HepG2 (cell line): ENCODE data around the gene MPI. TPM values are rescaled to one million over a fixed set of nuclear protein-coding genes. Genes with fewer than 3 reads are reported as not detected.

Source experiments
- ATAC-seq: fragments of 200-7000 bp; cut with Tn5 transposase; 3 replicates; pipeline ENCODE4 v1.9.1; 2020; ENCODE audit warnings: mild to moderate bottlenecking, moderate library complexity
- BruUV-seq: library from RNA; stranded (reverse); fragments of 400-500 nt; replicated peaks from 2 replicates; lab custom pipeline; 2021; lab: Mats Ljungman, UMichigan
- CTCF ChIA-PET: fragments of 300-600 bp; formaldehyde crosslinking; extraction: SDS; loops from one replicate; lab custom pipeline; 2021; ENCODE audit warnings: low total read pairs, inconsistent platforms, low intra/inter-chr PET ratio; lab: Yijun Ruan, JAX
- POLR2A ChIA-PET: fragments of 350-600 bp; sonication (Branson Sonifier 250); formaldehyde crosslinking; loops from one replicate; lab custom pipeline; 2020; ENCODE audit warnings: antibody characterized with exemption, inconsistent platforms; lab: Yijun Ruan, JAX
- DNase-seq: peaks from one replicate; pipeline ENCODE4 v3.0.0-alpha.2; 2015; ENCODE audit warnings: low spot score
- FAIRE-seq: peaks from 3 replicates; lab custom pipeline; 2011; peaks lifted over from hg19 to GRCh38; lab: Jason Lieb, UNC
- H2AFZ ChIP-seq: one replicate; pipeline ENCODE4 v1.6.1; 2011; ENCODE audit warnings: low read length, inconsistent platforms
- H3K27ac ChIP-seq: fragments of 300-600 bp; 3 replicates; pipeline ENCODE4 v1.8.0; 2011; ENCODE audit warnings: mixed run types, mild to moderate bottlenecking, mixed read lengths, low read length, inconsistent platforms; ENCODE audit not compliant: insufficient read depth; ENCODE audit errors: extremely low read length
- H3K27me3 ChIP-seq, 2 experiments: fragments of 200-600 bp in 1 of 2; 2 replicates in 1 of 2; 3 replicates in 1 of 2; pipeline versions ENCODE4 v1.6.0 to v1.8.0; 2011; ENCODE audit warnings: low read length in 2 of 2, mild to moderate bottlenecking in 2 of 2, moderate library complexity in 2 of 2, inconsistent platforms in 1 of 2; ENCODE audit not compliant: insufficient read depth in 2 of 2, control insufficient read depth in 1 of 2
- H3K36me3 ChIP-seq, 2 experiments: fragments of 200-600 bp in 1 of 2; replicated peaks in 1 of 2; 2 replicates in 1 of 2; 3 replicates in 1 of 2; pipeline versions ENCODE4 v1.5.1 to v1.8.0; 2011; ENCODE audit warnings: low read length in 2 of 2, inconsistent platforms in 1 of 2; ENCODE audit not compliant: insufficient read depth in 2 of 2, control insufficient read depth in 1 of 2
- H3K4me1 ChIP-seq: 2 replicates; pipeline ENCODE4 v1.5.1; 2012; ENCODE audit warnings: low read length, inconsistent platforms; ENCODE audit not compliant: insufficient read depth
- H3K4me2 ChIP-seq: 2 replicates; pipeline ENCODE4 v1.6.0; 2011; ENCODE audit warnings: low read depth, low read length, inconsistent platforms
- H3K4me3 ChIP-seq, 3 experiments: fragments of 200-600 bp in 1 of 3; sonication (generic), shearing (Covaris generic) in 1 of 3; replicated peaks in 1 of 3; 2 replicates each; pipeline ENCODE4 v1.5.1; 2011 to 2016; ENCODE audit warnings: low read length in 3 of 3, inconsistent platforms in 2 of 3, low read depth in 2 of 3, mild to moderate bottlenecking in 2 of 3, control low read depth in 1 of 3, mixed read lengths in 1 of 3; ENCODE audit not compliant: insufficient read depth in 1 of 3
- H3K79me2 ChIP-seq: one replicate; pipeline ENCODE4 v1.6.1; 2011; ENCODE audit warnings: low read length, inconsistent platforms; ENCODE audit not compliant: insufficient read depth
- H3K9ac ChIP-seq: 2 replicates; pipeline ENCODE4 v1.6.0; 2011; ENCODE audit warnings: mild to moderate bottlenecking, low read depth, low read length, inconsistent platforms; ENCODE audit not compliant: insufficient read depth
- H3K9me3 ChIP-seq: 2 replicates; pipeline ENCODE4 v1.5.1; 2012; ENCODE audit warnings: mild to moderate bottlenecking, low read length
- H4K20me1 ChIP-seq: 2 replicates; pipeline ENCODE4 v1.6.0; 2011; ENCODE audit warnings: inconsistent platforms, mild to moderate bottlenecking, low read length, moderate library complexity; ENCODE audit not compliant: insufficient read depth
- CENPBD1 ChIP-seq: sonication (generic); formaldehyde crosslinking; IDR thresholded peaks from 2 replicates; pipeline ENCODE4 v1.8.0; 2022; ENCODE audit warnings: missing genetic modification reagents, low read depth, mild to moderate bottlenecking, borderline replicate concordance
- GATAD2A ChIP-seq: IDR thresholded peaks from 2 replicates; pipeline ENCODE4 v1.6.1; 2016
- GPN1 ChIP-seq: sonication (generic); formaldehyde crosslinking; IDR thresholded peaks from 2 replicates; pipeline ENCODE4 v1.5.1; 2020; ENCODE audit warnings: missing genetic modification reagents, borderline replicate concordance
- GTF3A ChIP-seq: sonication (generic); formaldehyde crosslinking; conservative IDR thresholded peaks from 2 replicates; pipeline ENCODE4 v1.4.0; 2020; ENCODE audit warnings: mild to moderate bottlenecking, missing genetic modification reagents
- KDM5A ChIP-seq: fragments of 200-600 bp; sonication (generic); IDR thresholded peaks from 2 replicates; pipeline ENCODE4 v1.7.0; 2018; ENCODE audit warnings: antibody characterized with exemption, mild to moderate bottlenecking, low read length, borderline replicate concordance
- NFKB2 ChIP-seq: sonication (generic); formaldehyde crosslinking; IDR thresholded peaks from 2 replicates; pipeline ENCODE4 v1.4.0; 2020; ENCODE audit warnings: missing genetic modification reagents, borderline replicate concordance
- PHF20 ChIP-seq: sonication (generic); formaldehyde crosslinking; IDR thresholded peaks from 2 replicates; pipeline ENCODE4 v1.5.0; 2020; ENCODE audit warnings: mild to moderate bottlenecking, missing genetic modification reagents
- REXO4 ChIP-seq: sonication (generic); formaldehyde crosslinking; IDR thresholded peaks from 2 replicates; pipeline ENCODE4 v1.8.0; 2022; ENCODE audit warnings: missing genetic modification reagents, mild to moderate bottlenecking, borderline replicate concordance
- SMAD9 ChIP-seq: sonication (generic); formaldehyde crosslinking; IDR thresholded peaks from 2 replicates; pipeline ENCODE4 v1.5.1; 2020; ENCODE audit warnings: mild to moderate bottlenecking, missing genetic modification reagents
- SOX5 ChIP-seq: IDR thresholded peaks from 2 replicates; pipeline ENCODE4 v1.6.1; 2016; ENCODE audit warnings: borderline replicate concordance
- THAP8 ChIP-seq: sonication (generic); formaldehyde crosslinking; IDR thresholded peaks from 2 replicates; pipeline ENCODE4 v1.5.1; 2020; ENCODE audit warnings: missing genetic modification reagents, mild to moderate bottlenecking, borderline replicate concordance
- TRIM22 ChIP-seq: fragments of 450-650 bp; IDR thresholded peaks from 2 replicates; pipeline ENCODE4 v1.6.1; 2017
- XBP1 ChIP-seq: sonication (generic); formaldehyde crosslinking; IDR thresholded peaks from 2 replicates; pipeline ENCODE4 v1.5.0; 2020; ENCODE audit warnings: missing genetic modification reagents
- ZNF136 ChIP-seq: sonication (generic); formaldehyde crosslinking; IDR thresholded peaks from 2 replicates; pipeline ENCODE4 v1.8.1; 2022; ENCODE audit warnings: low read depth, mild to moderate bottlenecking, moderate library complexity, missing genetic modification reagents
- ZNF574 ChIP-seq: sonication (generic); formaldehyde crosslinking; IDR thresholded peaks from 2 replicates; pipeline ENCODE4 v1.4.0; 2020; ENCODE audit warnings: missing genetic modification reagents
- WGBS: methylation state at CpG from one replicate; pipeline ENCODE4 v1.1.6; 2017; ENCODE audit warnings: low lambda C conversion rate; 5-methylcytosine and 5-hydroxymethylcytosine counted together
- in situ Hi-C: cut with HindIII; loops from 2 replicates; pipeline ENCODE4 v1.10.0; 2017; ENCODE audit warnings: low pct_unique_long_range_greater_than_20kb; ENCODE audit not compliant: extremely low pct_ligation_motif_present
- intact Hi-C: fragments of 100-400 bp; cut with micrococcal nuclease; formaldehyde crosslinking; loops from one replicate; pipeline ENCODE4 v1.10.0; 2022; ENCODE audit not compliant: unreplicated experiment
- polyA plus RNA-seq, 8 experiments: library from polyadenylated mRNA; depleted of rRNA in 3 of 8; stranded (reverse) in 7 of 8; unstranded in 1 of 8; fragments of >200 nt; fragmentation: Illumina TruSeq in 4 of 8; extraction: Trizol in 4 of 8; gene quantifications; 2 replicates each; pipeline versions ENCODE4 v1.2.1 to v1.2.3, GENCODE V29; 2011 to 2016; ENCODE audit warnings: low read depth in 4 of 8, missing spikeins in 1 of 8, mixed read lengths in 1 of 8; ENCODE audit not compliant: insufficient read depth in 1 of 8
- total RNA-seq, 5 experiments: library from RNA; depleted of rRNA; stranded (reverse); fragments of >200 nt; fragmentation: Illumina TruSeq; extraction: Trizol; gene quantifications; 2 replicates each; pipeline ENCODE4 v1.2.3, GENCODE V29; 2016; ENCODE audit warnings: low read depth in 1 of 5

MPI gene
- total and polyA plus RNA-seq, 2 of the 13 experiments (the other 11 are each of a cell fraction or from before 2014, with no cell fraction given): 36.9 to 63.5 TPM

- TF ChIP-seq CENPBD1 (CRISPR knock-in tag): no peak
- TF ChIP-seq REXO4: no peak
- 0 out of 2 replicates have a peak, but pooled peaks have one; percentile 25 for TF ChIP-seq GATAD2A
- TF ChIP-seq NFKB2 (CRISPR knock-in tag): peak; percentile 28; the same call in 1 of the 2 replicates
- TF ChIP-seq ZNF136: no peak
- TF ChIP-seq GPN1: no peak
- TF ChIP-seq PHF20 (CRISPR knock-in tag): peak; percentile 55; the same call in 1 of the 2 replicates
- no peak for TF ChIP-seq GTF3A (CRISPR knock-in tag)
- TF ChIP-seq TRIM22: no peak
- TF ChIP-seq XBP1 (CRISPR knock-in tag): no peak
- TF ChIP-seq, all 625 proteins: peak for 171
Measured at GRCh38 chr15:74906450-74907162, 16.8 kb downstream of the MPI start, which contains the start of gene FAM219B (continued).

GRCh38 chr15:74907163-74907870 lies 17.5 kb downstream of the MPI start:
- intact Hi-C loops: loop anchor here (5.0 kb wide), 1 partner anchor 45 kb away; no protein-coding TSS in a partner anchor
- Histone ChIP-seq H3K4me3 (peak overlapping the region; percentile 85 to 91 (median 88)), H4K20me1 (no peaks in the 10 kb centered on the region), H3K27ac (peak overlapping the region; percentile 76), H2AFZ (peak overlapping the region; percentile 33), H3K36me3 (peaks cover 11 to 30% of the 10 kb centered on the region in 2 experiments), H3K4me2 (peak overlapping the region; percentile 93), H3K79me2 (peaks cover 16% of the 10 kb centered on the region), H3K4me1 (peaks cover 27% of the 10 kb centered on the region), H3K27me3 (no peaks in the 10 kb centered on the region; a peak in 1 of 5 replicates), H3K9me3 (no peaks in the 10 kb centered on the region), H3K9ac (peak overlapping the region; percentile 77)
- BruUV-seq: TSS peak; percentile 79
- 35% methylated on average over 8 of the region's 8 CpGs for WGBS
- FAIRE-seq (no peak), ATAC-seq (peak; percentile 43), DNase-seq (no peak)
- in situ Hi-C loops: no loop called here
- CTCF ChIA-PET: no interaction called here
- POLR2A ChIA-PET: interaction anchor here (0.6 to 2.5 kb wide), 21 partner anchors 8 to 138 kb away, joined by 3 to 28 read pairs (median 4); partner anchors contain the start of genes COX5A, MPI, PPCDC and SCAMP5
- 0 out of 2 replicates have a peak, but pooled peaks have one; percentile 18 for TF ChIP-seq KDM5A
- TF ChIP-seq SOX5: no peak
- no peak for TF ChIP-seq THAP8 (CRISPR knock-in tag)
- no peak for TF ChIP-seq ZNF574 (CRISPR knock-in tag)
- TF ChIP-seq SMAD9 (CRISPR knock-in tag): no peak
